K562 (cell line): Measurements from ENCODE around the gene TULP4. TPM values are rescaled to one million over a fixed set of nuclear protein-coding genes. Genes with fewer than 3 reads are reported as not detected.
"Not testable (repeated sequence)": the region's sequence is repeated elsewhere in the genome, so short reads cannot be mapped to it uniquely, and the experiment has no call there.

ENCODE experiments used
- ATAC-seq: fragments of 200-7000 bp; cut with Tn5 transposase; 3 replicates; pipeline ENCODE4 v1.9.1; 2020; ENCODE audit warnings: moderate library complexity
- BruUV-seq: library from RNA; stranded (reverse); fragments of 400-500 nt; replicated peaks from 2 replicates; lab custom pipeline; 2021; lab: Mats Ljungman, UMichigan
- CTCF ChIA-PET: fragments of 300-600 bp; formaldehyde crosslinking; extraction: SDS; loops from one replicate; lab custom pipeline; 2021; ENCODE audit warnings: low intra/inter-chr PET ratio; lab: Yijun Ruan, JAX
- POLR2A ChIA-PET: fragments of 300-600, 350-650 bp; sonication (Branson Sonifier 250); formaldehyde crosslinking; extraction: SDS; loops from one replicate; lab custom pipeline; 2021; ENCODE audit warnings: antibody characterized with exemption, inconsistent platforms; lab: Yijun Ruan, JAX
- DNase-seq, 4 experiments: peaks; one replicate each; pipeline versions ENCODE4 v3.0.0 to v3.0.0-alpha.2; 2011 to 2018; ENCODE audit warnings: low spot score in 3 of 4, mixed read lengths in 3 of 4; ENCODE audit errors: extremely low read depth in 1 of 4
- FAIRE-seq: peaks from 2 replicates; lab custom pipeline; 2011; peaks lifted over from hg19 to GRCh38; lab: Jason Lieb, UNC
- H2AFZ ChIP-seq: 2 replicates; pipeline ENCODE4 v1.6.0; 2011; ENCODE audit warnings: low read depth, low read length, control low read depth, inconsistent platforms
- H3K27ac ChIP-seq: fragments of 200-600 bp; 3 replicates; pipeline ENCODE4 v1.8.0; 2011; ENCODE audit warnings: low read depth, mild to moderate bottlenecking, control low read depth, inconsistent platforms, low read length, moderate library complexity, mixed read lengths; ENCODE audit errors: extremely low read depth
- H3K27me3 ChIP-seq, 2 experiments: fragments of 300-600 bp in 1 of 2; 2 replicates in 1 of 2; 3 replicates in 1 of 2; pipeline versions ENCODE4 v1.6.0 to v1.8.0; 2011; ENCODE audit warnings: inconsistent platforms in 2 of 2, low read length in 2 of 2, mild to moderate bottlenecking in 1 of 2, mixed read lengths in 1 of 2, moderate library complexity in 1 of 2; ENCODE audit not compliant: control insufficient read depth in 2 of 2, insufficient read depth in 2 of 2
- H3K36me3 ChIP-seq: fragments of 300-600 bp; 3 replicates; pipeline ENCODE4 v1.8.0; 2011; ENCODE audit warnings: mild to moderate bottlenecking, low read length, inconsistent platforms; ENCODE audit not compliant: control insufficient read depth, insufficient read depth
- H3K4me1 ChIP-seq, 2 experiments: fragments of 200-600 bp in 1 of 2; replicated peaks in 1 of 2; 2 replicates in 1 of 2; 3 replicates in 1 of 2; pipeline versions ENCODE4 v1.5.1 to v1.8.0; 2011; ENCODE audit warnings: inconsistent platforms in 2 of 2, low read length in 2 of 2, mild to moderate bottlenecking in 1 of 2, mixed read lengths in 1 of 2, moderate library complexity in 1 of 2; ENCODE audit not compliant: control insufficient read depth in 2 of 2, insufficient read depth in 2 of 2
- H3K4me2 ChIP-seq: 2 replicates; pipeline ENCODE4 v1.6.1; 2011; ENCODE audit warnings: low read length, control low read depth, inconsistent platforms, mixed read lengths; ENCODE audit not compliant: insufficient read depth
- H3K4me3 ChIP-seq: fragments of 200-600 bp; sonication (generic), shearing (Covaris generic); 2 replicates; pipeline ENCODE4 v1.5.1; 2016; ENCODE audit warnings: control low read depth, inconsistent platforms
- H3K79me2 ChIP-seq: fragments of 200-600 bp; 3 replicates; pipeline ENCODE4 v1.8.0; 2011; ENCODE audit warnings: low read length, inconsistent platforms; ENCODE audit not compliant: control insufficient read depth, insufficient read depth
- H3K9ac ChIP-seq, 2 experiments: 2 replicates each; pipeline versions ENCODE4 v1.6.0 to v1.6.1; 2011; ENCODE audit warnings: low read depth in 2 of 2, low read length in 2 of 2, control low read depth in 1 of 2, inconsistent platforms in 1 of 2, mild to moderate bottlenecking in 1 of 2, mixed read lengths in 1 of 2; ENCODE audit not compliant: insufficient read depth in 1 of 2
- H3K9me1 ChIP-seq: one replicate; pipeline ENCODE4 v1.6.0; 2011; ENCODE audit warnings: inconsistent platforms, mild to moderate bottlenecking, low read length, moderate library complexity; ENCODE audit not compliant: control insufficient read depth, insufficient read depth
- H3K9me3 ChIP-seq: replicated peaks from 2 replicates; pipeline ENCODE4 v1.5.1; 2011; ENCODE audit warnings: low read depth, low read length, inconsistent platforms; ENCODE audit not compliant: control insufficient read depth, insufficient read depth
- H4K20me1 ChIP-seq: replicated peaks from 2 replicates; pipeline ENCODE4 v1.6.1; 2011; ENCODE audit warnings: low read length, inconsistent platforms, mixed read lengths; ENCODE audit not compliant: control insufficient read depth, insufficient read depth
- CBX5 ChIP-seq: IDR thresholded peaks from 2 replicates; pipeline ENCODE4 v1.6.1; 2014; ENCODE audit warnings: low read depth, borderline replicate concordance
- CHCHD3 ChIP-seq: fragments of 250-450 bp; sonication (Bioruptor Pico); IDR thresholded peaks from 2 replicates; pipeline ENCODE4 v2.1.2; 2022; ENCODE audit warnings: mild to moderate bottlenecking
- RAD21 ChIP-seq, 2 experiments: fragments of 250-450 bp in 1 of 2; fragments of 450-650 bp in 1 of 2; sonication (Bioruptor Pico) in 1 of 2; formaldehyde crosslinking in 1 of 2; IDR thresholded peaks in 1 of 2; conservative IDR thresholded peaks in 1 of 2; 2 replicates each; pipeline versions ENCODE4 v1.4.0 to v1.8.0; 2020 to 2022; ENCODE audit warnings: mild to moderate bottlenecking in 2 of 2, moderate library complexity in 1 of 2
- XRCC3 ChIP-seq: fragments of 450-650 bp; IDR thresholded peaks from 2 replicates; pipeline ENCODE4 v1.6.1; 2017; ENCODE audit warnings: mild to moderate bottlenecking, moderate library complexity
- ZNF668 ChIP-seq: fragments of 250-450 bp; sonication (Bioruptor Pico); IDR thresholded peaks from 2 replicates; pipeline ENCODE4 v1.8.0; 2022; ENCODE audit warnings: mild to moderate bottlenecking, inconsistent platforms
- WGBS: fragments of 100-300 bp; shearing (Covaris generic); methylation state at CpG from one replicate; pipeline ENCODE4 v1.1.6; 2016; ENCODE audit warnings: low coverage, mixed read lengths; ENCODE audit not compliant: insufficient coverage; ENCODE audit errors: missing lambda C conversion rate; 5-methylcytosine and 5-hydroxymethylcytosine counted together
- in situ Hi-C: fragments of 300-500 bp; cut with MboI; formaldehyde crosslinking; loops from 4 replicates; pipeline ENCODE4 v1.15.0; 2018; ENCODE audit warnings: inconsistent platforms, mixed read lengths
- intact Hi-C: fragments of 100-400 bp; cut with micrococcal nuclease; formaldehyde crosslinking; loops from 2 replicates; pipeline ENCODE4 v1.14.2; 2022
- polyA plus RNA-seq, 8 experiments: library from polyadenylated mRNA; depleted of rRNA in 4 of 8; stranded (reverse) in 5 of 8; unstranded in 3 of 8; fragments of >200 nt; fragmentation: Nextera tagmentation in 2 of 8; fragmentation: Illumina TruSeq in 1 of 8; extraction: Ambion mirVana in 2 of 8; extraction: Trizol in 1 of 8; gene quantifications; 2 replicates each; pipeline versions ENCODE4 v1.2.1 to v1.2.3, GENCODE V29; 2011 to 2014; ENCODE audit warnings: inconsistent platforms in 1 of 8, missing spikeins in 1 of 8
- total RNA-seq, 7 experiments: library from RNA; depleted of rRNA in 6 of 7; stranded (reverse); fragments of >200 nt in 6 of 7; fragmentation: Illumina TruSeq in 2 of 7; extraction: Trizol in 2 of 7; gene quantifications; 2 replicates each; pipeline versions ENCODE4 v1.2.1 to v1.2.3, GENCODE V29; 2011 to 2021; ENCODE audit warnings: low replicate concordance in 1 of 7
- TF ChIP-seq, protein P1 (sequence below), 3 experiments: IDR thresholded peaks in 2 of 3; conservative IDR thresholded peaks in 1 of 3; 2 replicates each; pipeline ENCODE4 v1.5.1; 2011 to 2012; ENCODE audit warnings: low read length in 3 of 3, mild to moderate bottlenecking in 3 of 3, control low read depth in 2 of 3, improper control_type of control experiment in 1 of 3, inconsistent platforms in 1 of 3, low read depth in 1 of 3, mixed read lengths in 1 of 3, moderate library complexity in 1 of 3; ENCODE audit not compliant: insufficient read depth in 2 of 3

TULP4 gene
- total and polyA plus RNA-seq, 9 of the 15 experiments (the other 6 are each of a cell fraction or from before 2014, with no cell fraction given): 1.2 to 50.4 (median 11.0) TPM

DNA sequence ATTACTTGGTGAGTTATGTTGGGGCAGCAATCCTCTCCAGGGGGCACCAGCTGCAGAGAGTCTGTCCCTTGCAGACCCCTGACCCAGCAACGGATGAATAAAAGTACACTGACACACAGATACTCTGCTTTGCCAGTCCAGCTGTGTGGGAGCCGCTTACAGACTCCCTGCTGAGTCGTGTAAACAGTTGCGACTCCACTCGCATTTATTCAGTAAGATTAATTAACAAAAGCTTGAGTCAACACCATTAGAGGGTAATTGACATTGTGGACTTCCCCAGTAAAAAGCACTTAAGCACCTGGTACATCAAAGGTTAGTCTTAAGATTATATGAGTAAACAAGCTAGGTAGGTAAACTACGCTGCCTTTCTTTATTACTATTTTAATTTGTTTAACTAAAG lies 155.7 kb downstream of the TULP4 start:
- no peaks in the 10 kb centered on the region for H3K9me3 ChIP-seq
- H3K27me3 ChIP-seq: no peaks in the 10 kb centered on the region
- H3K4me3 ChIP-seq: no peak overlapping the region
- H3K27ac ChIP-seq: no peak overlapping the region
- 63% methylated on average over 6 of the region's 6 CpGs for WGBS
- peaks cover 8% of the 10 kb centered on the region; the same call in 2 of the 3 replicates for H3K36me3 ChIP-seq
- ATAC-seq: no peak
- TF ChIP-seq CBX5 (no peak), ZNF668 (CRISPR knock-in tag) (no peak), XRCC3 (no peak)
- no peak overlapping the region for H3K9ac ChIP-seq
- intact Hi-C loops: no loop called here
- no peaks in the 10 kb centered on the region; a peak in 1 of 5 replicates for H3K4me1 ChIP-seq
- no peak for FAIRE-seq
- H3K9me1 ChIP-seq: no peaks in the 10 kb centered on the region
- BruUV-seq: no TSS peak
- ChIA-PET POLR2A (interaction anchor here (1.5 kb wide), 1 partner anchor 247 kb away, joined by 3 read pairs; no protein-coding TSS in a partner anchor), CTCF (interaction anchor here (0.8 kb wide), 1 partner anchor 49 kb away, joined by 3 read pairs; no protein-coding TSS in a partner anchor)
- in situ Hi-C loops: no loop called here
- no peak overlapping the region for H2AFZ ChIP-seq
- no peaks in the 10 kb centered on the region for H3K79me2 ChIP-seq
- DNase-seq: no peak
- no peaks in the 10 kb centered on the region for H4K20me1 ChIP-seq
- no peak overlapping the region for H3K4me2 ChIP-seq

DNA sequence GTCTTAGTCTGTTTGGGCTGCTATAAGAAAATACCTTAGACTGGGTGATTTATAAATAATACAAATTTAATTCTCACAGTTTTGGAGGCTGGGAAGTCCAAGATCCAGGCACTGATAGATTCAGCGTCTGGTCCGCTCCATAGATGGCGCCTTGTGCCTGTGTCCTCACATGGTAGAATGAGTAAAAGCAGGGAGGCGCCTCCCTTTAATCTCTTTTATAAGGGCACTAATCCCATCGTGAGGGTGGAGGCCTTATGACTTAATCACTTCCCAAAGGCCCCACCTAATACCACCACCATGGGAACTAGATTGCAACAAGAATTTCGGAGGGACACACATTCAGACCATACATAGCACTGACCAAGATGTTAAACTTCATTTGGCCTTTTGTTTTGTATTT lies 156.4 kb downstream of the TULP4 start:
- H2AFZ ChIP-seq: no peak overlapping the region
- CTCF ChIA-PET: interaction anchor here (0.6 to 0.8 kb wide), 2 partner anchors 49 to 223 kb away, joined by 3 read pairs; no protein-coding TSS in a partner anchor
- in situ Hi-C loops: no loop called here
- DNase-seq: no peak
- TF ChIP-seq RAD21 (CRISPR knock-in tag; conservative IDR thresholded peaks at IDR 0.05 in 1 of 2, IDR thresholded peaks at IDR 0.05 in 1 of 2) (0 out of 4 replicates have a peak, but pooled peaks of 1 of the 2 experiments have one; percentile 11), CHCHD3 (CRISPR knock-in tag) (no peak)
- TF ChIP-seq, protein P1, sequence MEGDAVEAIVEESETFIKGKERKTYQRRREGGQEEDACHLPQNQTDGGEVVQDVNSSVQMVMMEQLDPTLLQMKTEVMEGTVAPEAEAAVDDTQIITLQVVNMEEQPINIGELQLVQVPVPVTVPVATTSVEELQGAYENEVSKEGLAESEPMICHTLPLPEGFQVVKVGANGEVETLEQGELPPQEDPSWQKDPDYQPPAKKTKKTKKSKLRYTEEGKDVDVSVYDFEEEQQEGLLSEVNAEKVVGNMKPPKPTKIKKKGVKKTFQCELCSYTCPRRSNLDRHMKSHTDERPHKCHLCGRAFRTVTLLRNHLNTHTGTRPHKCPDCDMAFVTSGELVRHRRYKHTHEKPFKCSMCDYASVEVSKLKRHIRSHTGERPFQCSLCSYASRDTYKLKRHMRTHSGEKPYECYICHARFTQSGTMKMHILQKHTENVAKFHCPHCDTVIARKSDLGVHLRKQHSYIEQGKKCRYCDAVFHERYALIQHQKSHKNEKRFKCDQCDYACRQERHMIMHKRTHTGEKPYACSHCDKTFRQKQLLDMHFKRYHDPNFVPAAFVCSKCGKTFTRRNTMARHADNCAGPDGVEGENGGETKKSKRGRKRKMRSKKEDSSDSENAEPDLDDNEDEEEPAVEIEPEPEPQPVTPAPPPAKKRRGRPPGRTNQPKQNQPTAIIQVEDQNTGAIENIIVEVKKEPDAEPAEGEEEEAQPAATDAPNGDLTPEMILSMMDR (IDR thresholded peaks at IDR 0.05 in 2 of 3, conservative IDR thresholded peaks at IDR 0.05 in 1 of 3; ENCODE audit: insufficient read depth in 2 of 3, low read depth in 1 of 3, low read length in 3 of 3): peak in 2 of 3 experiments; percentile 14 to 23; a peak in 2 of 6 replicates
- TF ChIP-seq, all 486 proteins: peak for 2
- H3K4me2 ChIP-seq: no peak overlapping the region
- no peaks in the 10 kb centered on the region; a peak in 1 of 5 replicates for H3K4me1 ChIP-seq
- no peaks in the 10 kb centered on the region for H3K9me3 ChIP-seq
- H4K20me1 ChIP-seq: no peaks in the 10 kb centered on the region
- FAIRE-seq (no peak), ATAC-seq (no peak; the same call in 2 of the 3 replicates)
- H3K27ac ChIP-seq: no peak overlapping the region
- intact Hi-C loops: no loop called here
- no TSS peak for BruUV-seq
- POLR2A ChIA-PET: no interaction called here
- no peaks in the 10 kb centered on the region for H3K79me2 ChIP-seq
- no peaks in the 10 kb centered on the region for H3K9me1 ChIP-seq
- WGBS: 76% methylated on average over 6 of the region's 6 CpGs
- H3K27me3 ChIP-seq: no peaks in the 10 kb centered on the region
- no peak overlapping the region for H3K9ac ChIP-seq
- H3K36me3 ChIP-seq: peaks cover 8% of the 10 kb centered on the region; the same call in 2 of the 3 replicates
- no peak overlapping the region for H3K4me3 ChIP-seq

DNA sequence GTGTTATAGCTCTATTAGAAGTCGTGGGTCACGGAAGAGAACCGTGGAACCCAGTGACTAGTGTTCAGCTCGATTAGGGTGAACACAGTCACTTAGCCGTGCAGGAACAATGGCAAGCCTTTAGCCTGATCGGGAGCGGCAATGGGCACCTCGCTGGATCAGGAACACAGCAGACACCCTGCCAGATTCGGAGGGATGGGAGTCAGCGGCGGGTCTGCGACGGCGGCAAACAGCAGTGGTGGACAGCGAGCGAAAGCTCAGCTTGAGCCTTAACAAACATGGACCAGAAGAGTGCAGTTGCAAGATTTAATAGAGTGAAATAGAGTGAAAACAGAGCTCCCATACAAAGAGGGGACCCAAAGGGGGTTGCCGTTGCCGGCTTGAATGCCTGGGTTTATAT lies 157.8 kb downstream of the TULP4 start:
- BruUV-seq, H4K20me1 ChIP-seq, H3K27me3 ChIP-seq, intact Hi-C loops, H3K9me1 ChIP-seq, POLR2A ChIA-PET, H3K27ac ChIP-seq, H3K4me1 ChIP-seq, H3K9me3 ChIP-seq, CTCF ChIA-PET, DNase-seq, in situ Hi-C loops, H3K36me3 ChIP-seq, ATAC-seq, H2AFZ ChIP-seq, H3K4me2 ChIP-seq, FAIRE-seq, H3K4me3 ChIP-seq, H3K9ac ChIP-seq, H3K79me2 ChIP-seq: not testable (repeated sequence)
- 91% methylated on average over 15 of the region's 18 CpGs for WGBS
